HG03460 (cell line): ENCODE measurements around the gene RARG.
"Not testable (repeated sequence)": the region's sequence is repeated elsewhere in the genome, so short reads cannot be mapped to it uniquely, and the experiment has no call there.

Source experiments
- ATAC-seq: cut with Tn5 transposase; IDR thresholded peaks from one replicate; pipeline ENCODE4 v1.9.1; 2021; ENCODE audit not compliant: unreplicated experiment

RARG gene

GRCh38 chr12:53211476-53212381 is 20.3 kb downstream of the RARG start:
- ATAC-seq, result no peak

GRCh38 chr12:53210843-53211242 is 21.2 kb downstream of the RARG start:
- no peak for ATAC-seq

- peak; percentile 44 for ATAC-seq
Observed at GRCh38 chr12:53208877-53209463, 23.0 kb downstream of the RARG start.

GRCh38 chr12:53208435-53208834 is 23.6 kb downstream of the RARG start:
- no peak for ATAC-seq

- no peak for ATAC-seq
Observed at GRCh38 chr12:53207042-53207441, 25.0 kb downstream of the RARG start, which contains the start of gene ITGB7. ITGB7 (minus strand) TSS chr12:53207251; CDS start chr12:53200443, 6,808 bp downstream.

- peak; percentile 65 for ATAC-seq
Observed at GRCh38 chr12:53205747-53206419, 26.1 kb downstream of the RARG start.

GRCh38 chr12:53204351-53204750 is 27.7 kb downstream of the RARG start:
- ATAC-seq, result no peak

- not testable (repeated sequence) for ATAC-seq
Observed at GRCh38 chr12:53202316-53202715, 29.7 kb downstream of the RARG start.

GRCh38 chr12:53201639-53202038 is 30.4 kb downstream of the RARG start:
- ATAC-seq, result no peak

GRCh38 chr12:53201177-53201541 is 30.9 kb downstream of the RARG start:
- no peak for ATAC-seq

- ATAC-seq, result peak; percentile 68
Observed at GRCh38 chr12:53200458-53201176, 31.4 kb downstream of the RARG start.

- ATAC-seq, result no peak
Observed at GRCh38 chr12:53200107-53200457, 31.9 kb downstream of the RARG start.

- no peak for ATAC-seq
Observed at GRCh38 chr12:53199700-53200099, 32.3 kb downstream of the RARG start.

- ATAC-seq, result no peak
Observed at GRCh38 chr12:53198486-53199110, 33.4 kb downstream of the RARG start.

GRCh38 chr12:53197011-53197640 is 34.9 kb downstream of the RARG start:
- no peak for ATAC-seq

- ATAC-seq, result no peak
Observed at GRCh38 chr12:53196486-53196885, 35.5 kb downstream of the RARG start.

GRCh38 chr12:53195516-53196420 is 36.2 kb downstream of the RARG start:
- no peak for ATAC-seq

- no peak for ATAC-seq
Observed at GRCh38 chr12:53194973-53195372, 37.0 kb downstream of the RARG start.

GRCh38 chr12:53193985-53194716 is 37.9 kb downstream of the RARG start:
- ATAC-seq, result no peak
